GM12878 (cell line): ENCODE results near the gene SLC7A1. TPM values are rescaled to one million over a fixed set of nuclear protein-coding genes. Genes with fewer than 3 reads are reported as not detected.

Experiments used
- ATAC-seq: fragments of 200-7000 bp; cut with Tn5 transposase; 3 replicates; pipeline ENCODE4 v1.9.1; 2020; ENCODE audit warnings: mild to moderate bottlenecking, moderate library complexity
- BruUV-seq: library from RNA; stranded (reverse); fragments of 400-500 nt; replicated peaks from 2 replicates; lab custom pipeline; 2021; lab: Mats Ljungman, UMichigan
- CTCF ChIA-PET: fragments of 300-600 bp; sonication (Branson Sonifier 250); formaldehyde crosslinking; extraction: SDS; loops from one replicate; lab custom pipeline; 2021; ENCODE audit warnings: inconsistent platforms; lab: Yijun Ruan, JAX
- POLR2A ChIA-PET: fragments of 350-600 bp; formaldehyde crosslinking; extraction: SDS; loops from one replicate; lab custom pipeline; 2021; ENCODE audit warnings: inconsistent platforms; lab: Charles Lee
- RAD21 ChIA-PET: fragments of 300-600 bp; sonication (Branson Sonifier 250); formaldehyde crosslinking; loops from one replicate; lab custom pipeline; 2023; ENCODE audit warnings: antibody characterized with exemption; ENCODE audit not compliant: unreplicated experiment; lab: Charles Lee
- SMC1A ChIA-PET: fragments of 300-600 bp; sonication (Branson Sonifier 250); formaldehyde crosslinking; loops from one replicate; lab custom pipeline; 2023; ENCODE audit not compliant: unreplicated experiment, uncharacterized antibody; lab: Charles Lee
- DNase-seq: peaks from one replicate; pipeline ENCODE4 v3.0.0-alpha.2; 2011; ENCODE audit warnings: low read depth, low spot score
- FAIRE-seq: peaks from 3 replicates; lab custom pipeline; 2011; peaks lifted over from hg19 to GRCh38; lab: Jason Lieb, UNC
- H2AFZ ChIP-seq: 2 replicates; pipeline ENCODE4 v1.6.0; 2011; ENCODE audit warnings: low read depth, low read length, control low read depth; ENCODE audit not compliant: control insufficient read depth
- H3K27ac ChIP-seq: 2 replicates; pipeline ENCODE4 v1.5.1; 2011; ENCODE audit warnings: control low read depth; ENCODE audit not compliant: control insufficient read depth, insufficient read depth
- H3K27me3 ChIP-seq, 2 experiments: replicated peaks in 1 of 2; 2 replicates each; pipeline versions ENCODE4 v1.6.0 to v1.6.1; 2011; ENCODE audit warnings: low read length in 1 of 2; ENCODE audit not compliant: control insufficient read depth in 2 of 2, insufficient read depth in 2 of 2
- H3K36me3 ChIP-seq, 2 experiments: 2 replicates each; pipeline ENCODE4 v1.5.1; 2011; ENCODE audit warnings: low read length in 1 of 2; ENCODE audit not compliant: control insufficient read depth in 2 of 2, insufficient read depth in 2 of 2
- H3K4me1 ChIP-seq: 2 replicates; pipeline ENCODE4 v1.6.1; 2011; ENCODE audit warnings: mild to moderate bottlenecking, low read length, moderate library complexity, mixed read lengths; ENCODE audit not compliant: control insufficient read depth, insufficient read depth
- H3K4me2 ChIP-seq: 2 replicates; pipeline ENCODE4 v1.6.0; 2011; ENCODE audit warnings: control low read depth; ENCODE audit not compliant: control insufficient read depth, insufficient read depth
- H3K4me3 ChIP-seq: fragments of 200-600 bp; sonication (generic); 2 replicates; pipeline ENCODE4 v1.5.1; 2016
- H3K79me2 ChIP-seq: 2 replicates; pipeline ENCODE4 v1.6.0; 2011; ENCODE audit warnings: low read length; ENCODE audit not compliant: control insufficient read depth, insufficient read depth
- H3K9ac ChIP-seq: 2 replicates; pipeline ENCODE4 v1.8.0; 2011; ENCODE audit warnings: low read length, control low read depth, mixed read lengths; ENCODE audit not compliant: control insufficient read depth, insufficient read depth
- H3K9me3 ChIP-seq: replicated peaks from 3 replicates; pipeline ENCODE4 v1.5.1; 2011; ENCODE audit warnings: mild to moderate bottlenecking, low read length; ENCODE audit not compliant: control insufficient read depth, insufficient read depth
- H4K20me1 ChIP-seq: 2 replicates; pipeline ENCODE4 v1.6.0; 2011; ENCODE audit not compliant: control insufficient read depth, insufficient read depth
- NR2C1 ChIP-seq: fragments of 450-650 bp; IDR thresholded peaks from 2 replicates; pipeline ENCODE4 v1.6.1; 2017; ENCODE audit warnings: antibody characterized with exemption, mild to moderate bottlenecking, moderate library complexity
- ZNF384 ChIP-seq: IDR thresholded peaks from 2 replicates; pipeline ENCODE4 v1.6.1; 2012; ENCODE audit warnings: low read depth, mild to moderate bottlenecking, low read length, improper control_type of control experiment, borderline replicate concordance
- WGBS: methylation state at CpG from one replicate; pipeline ENCODE4 v1.1.6; 2016; ENCODE audit warnings: low lambda C conversion rate; ENCODE audit not compliant: insufficient replicate concordance, insufficient coverage; ENCODE audit errors: missing lambda C conversion rate; 5-methylcytosine and 5-hydroxymethylcytosine counted together
- in situ Hi-C: fragments of 300-500 bp; cut with MboI; formaldehyde crosslinking; loops from 9 replicates; pipeline ENCODE4 v1.14.3; 2018; ENCODE audit warnings: mixed read lengths
- intact Hi-C: fragments of 100-400 bp; cut with micrococcal nuclease; formaldehyde crosslinking; loops from one replicate; pipeline ENCODE4 v1.14.2; 2022; ENCODE audit not compliant: unreplicated experiment
- polyA plus RNA-seq, 11 experiments: library from polyadenylated mRNA; depleted of rRNA in 4 of 11; unstranded in 6 of 11; stranded (reverse) in 5 of 11; fragments of >200 nt; fragmentation: Nextera tagmentation in 4 of 11; fragmentation: Illumina TruSeq in 1 of 11; extraction: Ambion mirVana in 4 of 11; extraction: Trizol in 1 of 11; gene quantifications; 1 replicate in 1 of 11; 2 replicates in 10 of 11; pipeline versions ENCODE4 v1.2.1 to v1.2.3, GENCODE V29; 2011 to 2016; ENCODE audit warnings: inconsistent platforms in 2 of 11, missing spikeins in 2 of 11, low read depth in 1 of 11
- total RNA-seq, 4 experiments: library from RNA; depleted of rRNA in 3 of 4; stranded (reverse); fragments of >200 nt in 3 of 4; fragmentation: Illumina TruSeq in 1 of 4; extraction: Trizol in 1 of 4; gene quantifications; 2 replicates each; pipeline versions ENCODE4 v1.2.1 to v1.2.3, GENCODE V29; 2013 to 2021
- TF ChIP-seq, protein P1 (sequence below): IDR thresholded peaks from 2 replicates; pipeline ENCODE4 v1.6.1; 2012; ENCODE audit warnings: low read length, inconsistent platforms
- TF ChIP-seq, protein P2 (sequence below): IDR thresholded peaks from 2 replicates; pipeline ENCODE4 v1.6.1; 2011; ENCODE audit warnings: low read depth, low read length, improper control_type of control experiment, borderline replicate concordance

SLC7A1 gene
- total and polyA plus RNA-seq, 10 of the 15 experiments (the other 5 are each of a cell fraction or from before 2014, with no cell fraction given) = 6.4 to 91.7 (median 23.4) TPM

DNA sequence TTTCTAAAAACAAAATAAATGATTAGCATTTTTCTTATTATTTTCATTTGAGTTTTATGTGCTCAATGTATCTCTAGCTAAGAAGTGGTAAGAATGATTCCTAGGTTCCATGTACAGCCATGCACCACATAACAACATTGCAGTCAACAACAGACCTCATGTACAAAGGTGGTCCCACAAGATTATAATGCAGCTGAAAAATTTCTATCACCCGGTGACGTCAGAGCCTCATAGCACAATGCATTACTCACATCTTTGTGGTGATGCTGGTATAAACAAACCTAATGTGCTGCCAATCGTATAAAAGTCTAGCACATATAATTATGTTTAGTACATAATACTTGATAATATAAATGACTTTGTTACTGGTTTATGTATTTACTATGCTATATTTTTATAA lies 120.5 kb downstream of the SLC7A1 start:
- no peaks in the 10 kb centered on the region for H3K36me3 ChIP-seq
- ChIA-PET SMC1A (interaction anchor here (0.9 to 1.3 kb wide), 2 partner anchors 20 to 229 kb away, joined by 3 read pairs; no protein-coding TSS in a partner anchor), RAD21 (no interaction called here), CTCF (interaction anchor here (0.7 to 5.6 kb wide), 6 partner anchors 13 to 611 kb away, joined by 3 to 42 read pairs (median 3); no protein-coding TSS in a partner anchor), POLR2A (no interaction called here)
- FAIRE-seq (no peak), DNase-seq (no peak), ATAC-seq (no peak)
- no peaks in the 10 kb centered on the region; a peak in 1 of 4 replicates for H3K27me3 ChIP-seq
- H3K4me2 ChIP-seq = no peak overlapping the region
- H3K9me3 ChIP-seq = no peaks in the 10 kb centered on the region
- H4K20me1 ChIP-seq = no peaks in the 10 kb centered on the region
- no peak overlapping the region for H3K27ac ChIP-seq
- TF ChIP-seq ZNF384 (no peak), NR2C1 (no peak)
- TF ChIP-seq, protein P1, sequence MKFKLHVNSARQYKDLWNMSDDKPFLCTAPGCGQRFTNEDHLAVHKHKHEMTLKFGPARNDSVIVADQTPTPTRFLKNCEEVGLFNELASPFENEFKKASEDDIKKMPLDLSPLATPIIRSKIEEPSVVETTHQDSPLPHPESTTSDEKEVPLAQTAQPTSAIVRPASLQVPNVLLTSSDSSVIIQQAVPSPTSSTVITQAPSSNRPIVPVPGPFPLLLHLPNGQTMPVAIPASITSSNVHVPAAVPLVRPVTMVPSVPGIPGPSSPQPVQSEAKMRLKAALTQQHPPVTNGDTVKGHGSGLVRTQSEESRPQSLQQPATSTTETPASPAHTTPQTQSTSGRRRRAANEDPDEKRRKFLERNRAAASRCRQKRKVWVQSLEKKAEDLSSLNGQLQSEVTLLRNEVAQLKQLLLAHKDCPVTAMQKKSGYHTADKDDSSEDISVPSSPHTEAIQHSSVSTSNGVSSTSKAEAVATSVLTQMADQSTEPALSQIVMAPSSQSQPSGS = no peak
- TF ChIP-seq, protein P2, sequence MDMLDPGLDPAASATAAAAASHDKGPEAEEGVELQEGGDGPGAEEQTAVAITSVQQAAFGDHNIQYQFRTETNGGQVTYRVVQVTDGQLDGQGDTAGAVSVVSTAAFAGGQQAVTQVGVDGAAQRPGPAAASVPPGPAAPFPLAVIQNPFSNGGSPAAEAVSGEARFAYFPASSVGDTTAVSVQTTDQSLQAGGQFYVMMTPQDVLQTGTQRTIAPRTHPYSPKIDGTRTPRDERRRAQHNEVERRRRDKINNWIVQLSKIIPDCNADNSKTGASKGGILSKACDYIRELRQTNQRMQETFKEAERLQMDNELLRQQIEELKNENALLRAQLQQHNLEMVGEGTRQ = no peak
- no TSS peak for BruUV-seq
- intact Hi-C loops = loop anchor here (10.0 kb wide), 1 partner anchor 230 kb away; no protein-coding TSS in a partner anchor
- H2AFZ ChIP-seq = no peak overlapping the region
- no peaks in the 10 kb centered on the region for H3K4me1 ChIP-seq
- 72% methylated on average over 3 of the region's 3 CpGs for WGBS
- no peaks in the 10 kb centered on the region for H3K79me2 ChIP-seq
- in situ Hi-C loops = no loop called here
- no peak overlapping the region for H3K4me3 ChIP-seq
- no peak overlapping the region for H3K9ac ChIP-seq
